Measurements from ENCODE around the gene EXT2.

EXT2 gene

DNA sequence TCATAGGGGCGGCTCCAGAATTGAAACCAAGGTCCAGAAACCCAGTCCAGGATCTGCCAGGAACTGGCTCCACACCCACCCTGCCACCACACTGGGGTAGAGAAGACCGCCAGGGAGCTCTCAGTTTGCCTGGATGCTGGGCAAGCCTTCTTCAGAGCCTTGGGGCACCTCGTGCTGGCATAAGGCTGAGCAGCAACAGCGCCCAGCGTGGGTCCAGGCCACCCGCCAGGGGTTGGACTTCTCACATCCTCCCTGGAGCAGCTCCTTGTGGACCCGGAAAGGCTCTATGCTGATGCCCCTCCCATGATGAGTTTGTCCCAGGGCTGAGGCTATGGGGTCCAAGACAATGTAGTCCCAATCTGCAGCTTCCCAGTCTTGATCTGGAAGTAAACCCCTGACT, 184.8 kb downstream of the EXT2 start:
- TF ChIP-seq, protein P1, sequence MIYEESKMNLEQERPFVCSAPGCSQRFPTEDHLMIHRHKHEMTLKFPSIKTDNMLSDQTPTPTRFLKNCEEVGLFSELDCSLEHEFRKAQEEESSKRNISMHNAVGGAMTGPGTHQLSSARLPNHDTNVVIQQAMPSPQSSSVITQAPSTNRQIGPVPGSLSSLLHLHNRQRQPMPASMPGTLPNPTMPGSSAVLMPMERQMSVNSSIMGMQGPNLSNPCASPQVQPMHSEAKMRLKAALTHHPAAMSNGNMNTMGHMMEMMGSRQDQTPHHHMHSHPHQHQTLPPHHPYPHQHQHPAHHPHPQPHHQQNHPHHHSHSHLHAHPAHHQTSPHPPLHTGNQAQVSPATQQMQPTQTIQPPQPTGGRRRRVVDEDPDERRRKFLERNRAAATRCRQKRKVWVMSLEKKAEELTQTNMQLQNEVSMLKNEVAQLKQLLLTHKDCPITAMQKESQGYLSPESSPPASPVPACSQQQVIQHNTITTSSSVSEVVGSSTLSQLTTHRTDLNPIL (CRISPR knock-in tag; IDR thresholded peaks at IDR 0.05; ENCODE audit: low read depth), result no peak
- TF ChIP-seq TSHZ2 (CRISPR knock-in tag; IDR thresholded peaks at IDR 0.05) (no peak), ARNTL (CRISPR knock-in tag; IDR thresholded peaks at IDR 0.05; ENCODE audit: borderline replicate concordance, low read depth) (no peak), ESRRG (CRISPR knock-in tag; IDR thresholded peaks at IDR 0.05) (no peak), SNAI2 (CRISPR knock-in tag; IDR thresholded peaks at IDR 0.05) (no peak), ZFP3 (CRISPR knock-in tag; IDR thresholded peaks at IDR 0.05) (no peak), OSR1 (CRISPR knock-in tag; IDR thresholded peaks at IDR 0.05) (no peak), ZNF565 (CRISPR knock-in tag; conservative IDR thresholded peaks at IDR 0.05; ENCODE audit: low read depth) (no peak), GLIS3 (CRISPR knock-in tag; IDR thresholded peaks at IDR 0.05) (no peak), ZC3H10 (CRISPR knock-in tag; IDR thresholded peaks at IDR 0.05) (no peak), BACH2 (CRISPR knock-in tag; IDR thresholded peaks at IDR 0.05; ENCODE audit: borderline replicate concordance) (no peak), PPARA (CRISPR knock-in tag; IDR thresholded peaks at IDR 0.05; ENCODE audit: borderline replicate concordance) (no peak), TCF4 (CRISPR knock-in tag; IDR thresholded peaks at IDR 0.05; ENCODE audit: borderline replicate concordance) (no peak), CSDC2 (CRISPR knock-in tag; IDR thresholded peaks at IDR 0.05) (no peak)
- TF ChIP-seq, protein P2, sequence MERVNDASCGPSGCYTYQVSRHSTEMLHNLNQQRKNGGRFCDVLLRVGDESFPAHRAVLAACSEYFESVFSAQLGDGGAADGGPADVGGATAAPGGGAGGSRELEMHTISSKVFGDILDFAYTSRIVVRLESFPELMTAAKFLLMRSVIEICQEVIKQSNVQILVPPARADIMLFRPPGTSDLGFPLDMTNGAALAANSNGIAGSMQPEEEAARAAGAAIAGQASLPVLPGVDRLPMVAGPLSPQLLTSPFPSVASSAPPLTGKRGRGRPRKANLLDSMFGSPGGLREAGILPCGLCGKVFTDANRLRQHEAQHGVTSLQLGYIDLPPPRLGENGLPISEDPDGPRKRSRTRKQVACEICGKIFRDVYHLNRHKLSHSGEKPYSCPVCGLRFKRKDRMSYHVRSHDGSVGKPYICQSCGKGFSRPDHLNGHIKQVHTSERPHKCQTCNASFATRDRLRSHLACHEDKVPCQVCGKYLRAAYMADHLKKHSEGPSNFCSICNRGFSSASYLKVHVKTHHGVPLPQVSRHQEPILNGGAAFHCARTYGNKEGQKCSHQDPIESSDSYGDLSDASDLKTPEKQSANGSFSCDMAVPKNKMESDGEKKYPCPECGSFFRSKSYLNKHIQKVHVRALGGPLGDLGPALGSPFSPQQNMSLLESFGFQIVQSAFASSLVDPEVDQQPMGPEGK (CRISPR knock-in tag; IDR thresholded peaks at IDR 0.05; ENCODE audit: borderline replicate concordance), result no peak
- no peak for ATAC-seq

GRCh38 chr11:44281151-44281550, 185.7 kb downstream of the EXT2 start:
- TF ChIP-seq CSRNP3 (CRISPR knock-in tag; IDR thresholded peaks at IDR 0.05) (no peak), TSHZ2 (CRISPR knock-in tag; IDR thresholded peaks at IDR 0.05) (no peak), ZC3H10 (CRISPR knock-in tag; IDR thresholded peaks at IDR 0.05) (no peak)
- no peak for ATAC-seq

GRCh38 chr11:44282620-44283019, 187.1 kb downstream of the EXT2 start:
- ATAC-seq, result no peak
- no peak for TF ChIP-seq ZNF70 (CRISPR knock-in tag; IDR thresholded peaks at IDR 0.05)
- TF ChIP-seq POU6F1 (CRISPR knock-in tag; IDR thresholded peaks at IDR 0.05; ENCODE audit: borderline replicate concordance, low read depth), result no peak
- no peak for TF ChIP-seq PPARA (CRISPR knock-in tag; IDR thresholded peaks at IDR 0.05; ENCODE audit: borderline replicate concordance)
- TF ChIP-seq TSHZ2 (CRISPR knock-in tag; IDR thresholded peaks at IDR 0.05), result no peak
- TF ChIP-seq OSR1 (CRISPR knock-in tag; IDR thresholded peaks at IDR 0.05), result no peak
- no peak for TF ChIP-seq TCF4 (CRISPR knock-in tag; IDR thresholded peaks at IDR 0.05; ENCODE audit: borderline replicate concordance)
- TF ChIP-seq BACH2 (CRISPR knock-in tag; IDR thresholded peaks at IDR 0.05; ENCODE audit: borderline replicate concordance), result no peak
- TF ChIP-seq ZFP3 (CRISPR knock-in tag; IDR thresholded peaks at IDR 0.05), result no peak
- TF ChIP-seq, protein P1 (CRISPR knock-in tag; IDR thresholded peaks at IDR 0.05; ENCODE audit: low read depth), result no peak
- TF ChIP-seq SNAI2 (CRISPR knock-in tag; IDR thresholded peaks at IDR 0.05), result no peak
- no peak for TF ChIP-seq ESRRG (CRISPR knock-in tag; IDR thresholded peaks at IDR 0.05)
- TF ChIP-seq ZNF565 (CRISPR knock-in tag; conservative IDR thresholded peaks at IDR 0.05; ENCODE audit: low read depth), result no peak
- no peak for TF ChIP-seq ZFP30 (CRISPR knock-in tag; IDR thresholded peaks at IDR 0.05)
- no peak for TF ChIP-seq GLIS3 (CRISPR knock-in tag; IDR thresholded peaks at IDR 0.05)
- TF ChIP-seq ZNF8 (CRISPR knock-in tag; IDR thresholded peaks at IDR 0.05), result no peak
